Retinal pigment epithelial cell (primary cell): ENCODE results near the gene MS4A10.

Experiments used
- DNase-seq: peaks from one replicate; pipeline ENCODE4 v3.0.0-alpha.2; 2010; ENCODE audit warnings: low read depth
- H3K4me3 ChIP-seq: 2 replicates; pipeline ENCODE4 v1.5.1; 2011; ENCODE audit warnings: mild to moderate bottlenecking, low read length, control low read depth, moderate library complexity
- CTCF ChIP-seq: conservative IDR thresholded peaks from 2 replicates; pipeline ENCODE4 v1.5.1; 2011; ENCODE audit warnings: low read depth, low read length, control low read depth, inconsistent platforms

The MS4A10 gene

GRCh38 chr11:60836866-60837515 lies 51.9 kb downstream of the MS4A10 start:
- TF ChIP-seq CTCF = no peak
- DNase-seq = no peak
- H3K4me3 ChIP-seq = no peak overlapping the region

- peak; percentile 26 for TF ChIP-seq CTCF
- H3K4me3 ChIP-seq = no peak overlapping the region
- no peak for DNase-seq
Observed at GRCh38 chr11:60838132-60838531, 53.0 kb downstream of the MS4A10 start.

GRCh38 chr11:60840470-60841430 lies 55.6 kb downstream of the MS4A10 start:
- H3K4me3 ChIP-seq = no peak overlapping the region
- DNase-seq = no peak
- TF ChIP-seq CTCF = no peak

GRCh38 chr11:60841797-60842667 lies 56.9 kb downstream of the MS4A10 start, which contains the start of gene CCDC86:
CCDC86 (plus strand) TSS chr11:60842113; CDS start chr11:60842125, 12 bp downstream.
- TF ChIP-seq CTCF = no peak

GRCh38 chr11:60842668-60843600 lies 57.8 kb downstream of the MS4A10 start:
- no peak for TF ChIP-seq CTCF
- peak; percentile 75 for DNase-seq

More at GRCh38 chr11:60841797-60842667, 56.9 kb downstream of the MS4A10 start, which contains the start of gene CCDC86:
- peak; percentile 82 for DNase-seq
- peak within 1 kb of the TSS; percentile 94 for H3K4me3 ChIP-seq

More at GRCh38 chr11:60842668-60843600, 57.8 kb downstream of the MS4A10 start:
- peak overlapping the region; percentile 94 for H3K4me3 ChIP-seq
